SK-N-SH (cell line): ENCODE measurements around the gene NAV2. TPM values are rescaled to one million over a fixed set of nuclear protein-coding genes. Genes with fewer than 3 reads are reported as not detected.

Experiments used
- CTCF ChIA-PET: fragments of 300-600, 350-600 bp; formaldehyde crosslinking; extraction: SDS; loops from one replicate; lab custom pipeline; 2021; lab: Yijun Ruan, JAX
- POLR2A ChIA-PET: fragments of 350-600 bp; sonication (Branson Sonifier 250); formaldehyde crosslinking; extraction: SDS; loops from one replicate; lab custom pipeline; 2020; ENCODE audit warnings: antibody characterized with exemption, inconsistent platforms; lab: Yijun Ruan, JAX
- DNase-seq: peaks from one replicate; pipeline ENCODE4 v3.0.0; 2012
- H2AFZ ChIP-seq: fragments of 200-600 bp; sonication (generic); 2 replicates; pipeline ENCODE4 v1.8.1; 2016; ENCODE audit warnings: antibody characterized with exemption, mild to moderate bottlenecking, low read depth
- H3F3A ChIP-seq: fragments of 200-600 bp; sonication (generic); replicated peaks from 2 replicates; pipeline ENCODE3; 2016; ENCODE audit warnings: antibody characterized with exemption, mild to moderate bottlenecking; ENCODE audit not compliant: insufficient read depth
- H3K27ac ChIP-seq, 2 experiments: fragments of 200-500 bp in 1 of 2; fragments of 200-600 bp in 1 of 2; sonication (Bioruptor generic) in 1 of 2; sonication (generic), shearing (Covaris generic) in 1 of 2; 2 replicates each; pipeline versions ENCODE4 v1.5.1 to v1.6.1; 2014 to 2016; ENCODE audit warnings: low read depth in 2 of 2, inconsistent platforms in 1 of 2, low read length in 1 of 2, mild to moderate bottlenecking in 1 of 2, mixed read lengths in 1 of 2
- H3K27me3 ChIP-seq: fragments of 200-600 bp; sonication (generic), shearing (Covaris generic); 2 replicates; pipeline ENCODE4 v1.6.1; 2016; ENCODE audit warnings: mixed run types; ENCODE audit not compliant: insufficient read depth
- H3K36me3 ChIP-seq, 2 experiments: fragments of 200-500 bp in 1 of 2; fragments of 200-600 bp in 1 of 2; sonication (Bioruptor generic) in 1 of 2; sonication (generic) in 1 of 2; replicated peaks in 1 of 2; 2 replicates each; pipeline versions ENCODE3 to v1.5.1; 2014 to 2016; ENCODE audit warnings: low read length in 1 of 2, mild to moderate bottlenecking in 1 of 2; ENCODE audit not compliant: insufficient read depth in 2 of 2, control insufficient read depth in 1 of 2
- H3K4me1 ChIP-seq, 2 experiments: fragments of 200-500 bp in 1 of 2; fragments of 200-600 bp in 1 of 2; sonication (Bioruptor generic) in 1 of 2; sonication (generic), shearing (Covaris generic) in 1 of 2; 2 replicates each; pipeline versions ENCODE4 v1.5.1 to v1.6.1; 2014 to 2016; ENCODE audit warnings: low read depth in 1 of 2, low read length in 1 of 2, mixed run types in 1 of 2; ENCODE audit not compliant: insufficient read depth in 2 of 2, control insufficient read depth in 1 of 2
- H3K4me2 ChIP-seq: fragments of 200-600 bp; sonication (generic), shearing (Covaris generic); 2 replicates; pipeline ENCODE4 v1.6.1; 2017; ENCODE audit warnings: mixed run types
- H3K4me3 ChIP-seq, 2 experiments: fragments of 200-500 bp in 1 of 2; fragments of 200-600 bp in 1 of 2; sonication (Bioruptor generic) in 1 of 2; sonication (generic), shearing (Covaris generic) in 1 of 2; 2 replicates each; pipeline versions ENCODE4 v1.5.1 to v1.8.1; 2014 to 2016; ENCODE audit warnings: low read depth in 2 of 2, inconsistent platforms in 1 of 2, low read length in 1 of 2, mild to moderate bottlenecking in 1 of 2, mixed read lengths in 1 of 2, moderate library complexity in 1 of 2
- H3K79me2 ChIP-seq: fragments of 200-600 bp; sonication (generic); 2 replicates; pipeline ENCODE4 v1.8.1; 2017; ENCODE audit warnings: mild to moderate bottlenecking; ENCODE audit not compliant: insufficient read depth
- H3K9ac ChIP-seq: fragments of 200-600 bp; sonication (generic); 2 replicates; pipeline ENCODE4 v1.6.1; 2017; ENCODE audit warnings: mixed run types
- H3K9me2 ChIP-seq: fragments of 200-600 bp; sonication (generic); 2 replicates; pipeline ENCODE4 v1.6.1; 2017; ENCODE audit warnings: mixed run types
- H3K9me3 ChIP-seq: fragments of 200-600 bp; sonication (generic); 2 replicates; pipeline ENCODE4 v1.6.1; 2017; ENCODE audit warnings: mixed run types, mild to moderate bottlenecking, moderate library complexity
- H4K20me1 ChIP-seq: fragments of 200-600 bp; sonication (generic); 2 replicates; pipeline ENCODE4 v1.6.1; 2017; ENCODE audit warnings: mild to moderate bottlenecking, mixed run types; ENCODE audit not compliant: insufficient read depth
- CHD2 ChIP-seq: fragments of 150-350 bp; IDR thresholded peaks from 2 replicates; pipeline ENCODE4 v1.6.1; 2018; ENCODE audit warnings: low read length; ENCODE audit not compliant: partially characterized antibody
- EP300 ChIP-seq, 2 experiments: IDR thresholded peaks; 2 replicates each; pipeline versions ENCODE4 v1.4.0 to v1.6.1; 2012; ENCODE audit warnings: borderline replicate concordance in 1 of 2, low read depth in 1 of 2, low read length in 1 of 2
- FOSL2 ChIP-seq: IDR thresholded peaks from 2 replicates; pipeline ENCODE4 v1.4.0; 2012; ENCODE audit warnings: low read depth, mild to moderate bottlenecking, moderate library complexity, borderline replicate concordance
- FOXM1 ChIP-seq: IDR thresholded peaks from 2 replicates; pipeline ENCODE4 v1.4.0; 2012; ENCODE audit warnings: low read depth, mild to moderate bottlenecking
- GABPA ChIP-seq: IDR thresholded peaks from 2 replicates; pipeline ENCODE4 v1.4.0; 2012; ENCODE audit warnings: low read depth, mild to moderate bottlenecking
- MAX ChIP-seq: IDR thresholded peaks from 2 replicates; pipeline ENCODE4 v1.4.0; 2012; ENCODE audit warnings: low read depth
- MEF2A ChIP-seq: IDR thresholded peaks from 2 replicates; pipeline ENCODE4 v1.4.0; 2012; ENCODE audit warnings: low read depth, borderline replicate concordance
- MXI1 ChIP-seq: IDR thresholded peaks from 2 replicates; pipeline ENCODE4 v1.6.1; 2012; ENCODE audit warnings: mild to moderate bottlenecking, low read depth, low read length, improper control_type of control experiment
- NRF1 ChIP-seq: IDR thresholded peaks from 2 replicates; pipeline ENCODE4 v1.6.1; 2012; ENCODE audit warnings: low read depth, mild to moderate bottlenecking, low read length
- RCOR1 ChIP-seq: fragments of 150-350 bp; IDR thresholded peaks from 2 replicates; pipeline ENCODE4 v1.6.1; 2017; ENCODE audit warnings: antibody characterized with exemption, low read length
- SIN3A ChIP-seq: IDR thresholded peaks from 2 replicates; pipeline ENCODE4 v1.6.1; 2012; ENCODE audit warnings: low read depth, mild to moderate bottlenecking, low read length, moderate library complexity, borderline replicate concordance
- USF1 ChIP-seq: IDR thresholded peaks from 2 replicates; pipeline ENCODE4 v1.4.0; 2012; ENCODE audit warnings: low read depth, borderline replicate concordance
- WGBS: methylation state at CpG from one replicate; pipeline ENCODE4 v1.1.6; 2017; ENCODE audit warnings: low lambda C conversion rate; 5-methylcytosine and 5-hydroxymethylcytosine counted together
- polyA plus RNA-seq, 3 experiments: library from polyadenylated mRNA; depleted of rRNA; stranded (reverse); fragments of >200 nt; gene quantifications; 2 replicates each; pipeline ENCODE4 v1.2.3, GENCODE V29; 2012
- TF ChIP-seq, protein P1 (sequence below): IDR thresholded peaks from 2 replicates; pipeline ENCODE4 v1.6.1; 2012; ENCODE audit warnings: mild to moderate bottlenecking, low read depth, low read length, moderate library complexity
- TF ChIP-seq, protein P2 (sequence below): fragments of 150-350 bp; IDR thresholded peaks from 2 replicates; pipeline ENCODE4 v1.6.1; 2017; ENCODE audit warnings: antibody characterized with exemption, low read length, low read depth, borderline replicate concordance
- TF ChIP-seq, protein P3 (sequence below): fragments of 150-350 bp; IDR thresholded peaks from 2 replicates; pipeline ENCODE4 v1.6.1; 2016; ENCODE audit warnings: mild to moderate bottlenecking, low read depth, low read length

Gene NAV2
- polyA plus RNA-seq, 1 of the 3 experiments (the other 2 are of a cell fraction): 26.2 TPM

- DNase-seq: no peak
- peak overlapping the region; percentile 16 to 51; a peak in 3 of 4 replicates for H3K27ac ChIP-seq
- H3K9me2 ChIP-seq: no peaks in the 10 kb centered on the region
- POLR2A ChIA-PET: no interaction called here
- H3F3A ChIP-seq: peaks cover 20% of the 10 kb centered on the region
- H4K20me1 ChIP-seq: no peaks in the 10 kb centered on the region
- H3K27me3 ChIP-seq: no peaks in the 10 kb centered on the region
- no peak overlapping the region for H3K9ac ChIP-seq
- no peak overlapping the region for H3K4me3 ChIP-seq
- H3K4me2 ChIP-seq: no peak overlapping the region
- no peaks in the 10 kb centered on the region for H3K9me3 ChIP-seq
- no peak for TF ChIP-seq RCOR1
- no peak for TF ChIP-seq MEF2A
- TF ChIP-seq FOSL2: no peak
- no peak for TF ChIP-seq MXI1
- no peak for TF ChIP-seq CHD2
- no peak for TF ChIP-seq FOXM1
- no peak for TF ChIP-seq USF1
- TF ChIP-seq, protein P1, sequence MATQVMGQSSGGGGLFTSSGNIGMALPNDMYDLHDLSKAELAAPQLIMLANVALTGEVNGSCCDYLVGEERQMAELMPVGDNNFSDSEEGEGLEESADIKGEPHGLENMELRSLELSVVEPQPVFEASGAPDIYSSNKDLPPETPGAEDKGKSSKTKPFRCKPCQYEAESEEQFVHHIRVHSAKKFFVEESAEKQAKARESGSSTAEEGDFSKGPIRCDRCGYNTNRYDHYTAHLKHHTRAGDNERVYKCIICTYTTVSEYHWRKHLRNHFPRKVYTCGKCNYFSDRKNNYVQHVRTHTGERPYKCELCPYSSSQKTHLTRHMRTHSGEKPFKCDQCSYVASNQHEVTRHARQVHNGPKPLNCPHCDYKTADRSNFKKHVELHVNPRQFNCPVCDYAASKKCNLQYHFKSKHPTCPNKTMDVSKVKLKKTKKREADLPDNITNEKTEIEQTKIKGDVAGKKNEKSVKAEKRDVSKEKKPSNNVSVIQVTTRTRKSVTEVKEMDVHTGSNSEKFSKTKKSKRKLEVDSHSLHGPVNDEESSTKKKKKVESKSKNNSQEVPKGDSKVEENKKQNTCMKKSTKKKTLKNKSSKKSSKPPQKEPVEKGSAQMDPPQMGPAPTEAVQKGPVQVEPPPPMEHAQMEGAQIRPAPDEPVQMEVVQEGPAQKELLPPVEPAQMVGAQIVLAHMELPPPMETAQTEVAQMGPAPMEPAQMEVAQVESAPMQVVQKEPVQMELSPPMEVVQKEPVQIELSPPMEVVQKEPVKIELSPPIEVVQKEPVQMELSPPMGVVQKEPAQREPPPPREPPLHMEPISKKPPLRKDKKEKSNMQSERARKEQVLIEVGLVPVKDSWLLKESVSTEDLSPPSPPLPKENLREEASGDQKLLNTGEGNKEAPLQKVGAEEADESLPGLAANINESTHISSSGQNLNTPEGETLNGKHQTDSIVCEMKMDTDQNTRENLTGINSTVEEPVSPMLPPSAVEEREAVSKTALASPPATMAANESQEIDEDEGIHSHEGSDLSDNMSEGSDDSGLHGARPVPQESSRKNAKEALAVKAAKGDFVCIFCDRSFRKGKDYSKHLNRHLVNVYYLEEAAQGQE: no peak
- TF ChIP-seq, protein P2, sequence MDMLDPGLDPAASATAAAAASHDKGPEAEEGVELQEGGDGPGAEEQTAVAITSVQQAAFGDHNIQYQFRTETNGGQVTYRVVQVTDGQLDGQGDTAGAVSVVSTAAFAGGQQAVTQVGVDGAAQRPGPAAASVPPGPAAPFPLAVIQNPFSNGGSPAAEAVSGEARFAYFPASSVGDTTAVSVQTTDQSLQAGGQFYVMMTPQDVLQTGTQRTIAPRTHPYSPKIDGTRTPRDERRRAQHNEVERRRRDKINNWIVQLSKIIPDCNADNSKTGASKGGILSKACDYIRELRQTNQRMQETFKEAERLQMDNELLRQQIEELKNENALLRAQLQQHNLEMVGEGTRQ: no peak
- TF ChIP-seq, protein P3, sequence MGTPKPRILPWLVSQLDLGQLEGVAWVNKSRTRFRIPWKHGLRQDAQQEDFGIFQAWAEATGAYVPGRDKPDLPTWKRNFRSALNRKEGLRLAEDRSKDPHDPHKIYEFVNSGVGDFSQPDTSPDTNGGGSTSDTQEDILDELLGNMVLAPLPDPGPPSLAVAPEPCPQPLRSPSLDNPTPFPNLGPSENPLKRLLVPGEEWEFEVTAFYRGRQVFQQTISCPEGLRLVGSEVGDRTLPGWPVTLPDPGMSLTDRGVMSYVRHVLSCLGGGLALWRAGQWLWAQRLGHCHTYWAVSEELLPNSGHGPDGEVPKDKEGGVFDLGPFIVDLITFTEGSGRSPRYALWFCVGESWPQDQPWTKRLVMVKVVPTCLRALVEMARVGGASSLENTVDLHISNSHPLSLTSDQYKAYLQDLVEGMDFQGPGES: no peak
- no peak for TF ChIP-seq NRF1
- TF ChIP-seq MAX: no peak
- TF ChIP-seq EP300 (IDR thresholded peaks at IDR 0.05; ENCODE audit: borderline replicate concordance in 1 of 2, low read depth in 1 of 2, low read length in 1 of 2): no peak
- TF ChIP-seq SIN3A: no peak
- no peak for TF ChIP-seq GABPA
- peaks cover 84 to 85% of the 10 kb centered on the region in 2 experiments for H3K36me3 ChIP-seq
- peaks cover 47% of the 10 kb centered on the region for H3K79me2 ChIP-seq
- H2AFZ ChIP-seq: no peak overlapping the region
- WGBS: 90% methylated on average over 8 of the region's 9 CpGs
- H3K4me1 ChIP-seq: peaks cover 12 to 33% of the 10 kb centered on the region in 2 experiments; a peak in 3 of 4 replicates
- CTCF ChIA-PET: interaction anchor here (1.4 kb wide), 1 partner anchor 9 kb away, joined by 3 read pairs; no protein-coding TSS in a partner anchor
Measured at GRCh38 chr11:20050551-20051333, 338.1 kb downstream of the NAV2 start.
